GM19023 (cell line): ENCODE measurements around the gene AASDHPPT.
"Not testable (repeated sequence)": the region's sequence is repeated elsewhere in the genome, so short reads cannot be mapped to it uniquely, and the experiment has no call there.

ENCODE experiments used
- ATAC-seq: cut with Tn5 transposase; IDR thresholded peaks from one replicate; pipeline ENCODE4 v1.9.1; 2021; ENCODE audit warnings: mild to moderate bottlenecking, moderate library complexity; ENCODE audit not compliant: unreplicated experiment

Gene AASDHPPT

GRCh38 chr11:106077609-106078455 is at the start of gene AASDHPPT:
AASDHPPT (plus strand) TSS chr11:106077662; CDS start chr11:106077711, 49 bp downstream.
- ATAC-seq: peak; percentile 23

GRCh38 chr11:106030609-106031008 is 46.9 kb upstream of the AASDHPPT start:
- ATAC-seq: no peak

- ATAC-seq: no peak
Measured at GRCh38 chr11:106031202-106031810, 46.2 kb upstream of the AASDHPPT start.

- no peak for ATAC-seq
Measured at GRCh38 chr11:106031936-106032335, 45.5 kb upstream of the AASDHPPT start.

GRCh38 chr11:106032861-106033260 is 44.6 kb upstream of the AASDHPPT start:
- no peak for ATAC-seq

- ATAC-seq: no peak
Measured at GRCh38 chr11:106043540-106043939, 33.9 kb upstream of the AASDHPPT start.

- no peak for ATAC-seq
Measured at GRCh38 chr11:106047631-106048030, 29.8 kb upstream of the AASDHPPT start.

GRCh38 chr11:106049727-106050476 is 27.6 kb upstream of the AASDHPPT start:
- no peak for ATAC-seq

GRCh38 chr11:106051103-106051502 is 26.4 kb upstream of the AASDHPPT start:
- no peak for ATAC-seq

- ATAC-seq: not testable (repeated sequence)
Measured at GRCh38 chr11:106058377-106058776, 19.1 kb upstream of the AASDHPPT start.

- ATAC-seq: no peak
Measured at GRCh38 chr11:106059617-106060016, 17.8 kb upstream of the AASDHPPT start.

- ATAC-seq: no peak
Measured at GRCh38 chr11:106061249-106061784, 16.1 kb upstream of the AASDHPPT start.

- ATAC-seq: no peak
Measured at GRCh38 chr11:106061954-106062949, 15.2 kb upstream of the AASDHPPT start.

- no peak for ATAC-seq
Measured at GRCh38 chr11:106063009-106063408, 14.5 kb upstream of the AASDHPPT start.

GRCh38 chr11:106070606-106071005 is 6.9 kb upstream of the AASDHPPT start:
- no peak for ATAC-seq

GRCh38 chr11:106072804-106073203 is 4.7 kb upstream of the AASDHPPT start:
- no peak for ATAC-seq

GRCh38 chr11:106076171-106076918 is 1.1 kb upstream of the AASDHPPT start:
- ATAC-seq: no peak

- peak; percentile 96 for ATAC-seq
Measured at GRCh38 chr11:106076919-106077608, 398 bp upstream of the AASDHPPT start, which contains the start of gene KBTBD3. KBTBD3 (minus strand) TSS chr11:106077347; CDS start chr11:106059097, 18,250 bp downstream.

GRCh38 chr11:106082096-106082495 is 4.6 kb downstream of the AASDHPPT start:
- no peak for ATAC-seq
